ENCODE measurements around the gene MBD5. TPM values are rescaled to one million over a fixed set of nuclear protein-coding genes. Genes with fewer than 3 reads are reported as not detected.

Gene MBD5
- polyA plus RNA-seq, 3 donors = 2.9 to 8.1 (median 4.5) TPM

- no peak overlapping the region for H3K27ac ChIP-seq (ENCODE audit: low read depth, low read length)
Observed at GRCh38 chr2:148096012-148096411, 75.1 kb downstream of the MBD5 start.

GRCh38 chr2:148102641-148103040 is 81.8 kb downstream of the MBD5 start:
- 10 to 14% (median 11%) methylated on average over 1 of the region's 1 CpG for WGBS, 3 donors
- no peak overlapping the region for H3K27ac ChIP-seq (ENCODE audit: low read depth, low read length)

- no peak overlapping the region for H3K27ac ChIP-seq (ENCODE audit: low read depth, low read length)
Observed at GRCh38 chr2:148103946-148104345, 83.1 kb downstream of the MBD5 start.

- no peak overlapping the region for H3K27ac ChIP-seq (ENCODE audit: low read depth, low read length)
Observed at GRCh38 chr2:148106331-148106730, 85.4 kb downstream of the MBD5 start.

- no peak overlapping the region for H3K27ac ChIP-seq (ENCODE audit: low read depth, low read length)
- 91 to 95% (median 93%) methylated on average over 5 of the region's 5 CpGs for WGBS, 3 donors
Observed at GRCh38 chr2:148108385-148108784, 87.5 kb downstream of the MBD5 start.

GRCh38 chr2:148110184-148110583 is 89.3 kb downstream of the MBD5 start:
- H3K27ac ChIP-seq (ENCODE audit: low read depth, low read length) = no peak overlapping the region
- 67 to 78% (median 69%) methylated on average over 1 of the region's 1 CpG for WGBS, 3 donors

- H3K27ac ChIP-seq (ENCODE audit: low read depth, low read length) = no peak overlapping the region
Observed at GRCh38 chr2:148122788-148123187, 101.9 kb downstream of the MBD5 start.

- WGBS, 3 donors = 94 to 97% (median 95%) methylated on average over 2 of the region's 2 CpGs
- no peak overlapping the region for H3K27ac ChIP-seq (ENCODE audit: low read depth, low read length)
Observed at GRCh38 chr2:148124271-148124670, 103.4 kb downstream of the MBD5 start.

- H3K27ac ChIP-seq (ENCODE audit: low read depth, low read length) = no peak overlapping the region
- 38 to 72% (median 70%) methylated on average over 3 of the region's 3 CpGs for WGBS, 3 donors
Observed at GRCh38 chr2:148130581-148130980, 109.7 kb downstream of the MBD5 start.

- WGBS, 3 donors = 70 to 83% (median 78%) methylated on average over 1 of the region's 1 CpG
- H3K27ac ChIP-seq (ENCODE audit: low read depth, low read length) = no peak overlapping the region
Observed at GRCh38 chr2:148132412-148132811, 111.5 kb downstream of the MBD5 start.

- no peak overlapping the region for H3K27ac ChIP-seq (ENCODE audit: low read depth, low read length)
- 93 to 98% (median 93%) methylated on average over 3 of the region's 3 CpGs for WGBS, 3 donors
Observed at GRCh38 chr2:148135705-148136104, 114.8 kb downstream of the MBD5 start.

GRCh38 chr2:148136441-148136840 is 115.5 kb downstream of the MBD5 start:
- WGBS, 3 donors = 77 to 94% (median 93%) methylated on average over 1 of the region's 1 CpG
- H3K27ac ChIP-seq (ENCODE audit: low read depth, low read length) = no peak overlapping the region

- H3K27ac ChIP-seq (ENCODE audit: low read depth, low read length) = no peak overlapping the region
- 78 to 90% (median 79%) methylated on average over 2 of the region's 2 CpGs for WGBS, 3 donors
Observed at GRCh38 chr2:148161909-148162435, 141.1 kb downstream of the MBD5 start.

GRCh38 chr2:148162871-148163270 is 142.0 kb downstream of the MBD5 start:
- H3K27ac ChIP-seq (ENCODE audit: low read depth, low read length) = no peak overlapping the region

- 91 to 99% (median 91%) methylated on average over 1 of the region's 1 CpG for WGBS, 3 donors
- H3K27ac ChIP-seq (ENCODE audit: low read depth, low read length) = no peak overlapping the region
Observed at GRCh38 chr2:148165975-148166374, 145.1 kb downstream of the MBD5 start.

- no peak overlapping the region for H3K27ac ChIP-seq (ENCODE audit: low read depth, low read length)
Observed at GRCh38 chr2:148167241-148167766, 146.4 kb downstream of the MBD5 start.

- H3K27ac ChIP-seq (ENCODE audit: low read depth, low read length) = no peak overlapping the region
- WGBS, 3 donors = 90 to 95% (median 93%) methylated on average over 1 of the region's 1 CpG
Observed at GRCh38 chr2:148167855-148168254, 147.0 kb downstream of the MBD5 start.

- no peak overlapping the region for H3K27ac ChIP-seq (ENCODE audit: low read depth, low read length)
- 96 to 98% (median 97%) methylated on average over 6 of the region's 6 CpGs for WGBS, 3 donors
Observed at GRCh38 chr2:148172131-148172753, 151.4 kb downstream of the MBD5 start.

GRCh38 chr2:148173168-148173567 is 152.3 kb downstream of the MBD5 start:
- WGBS, 3 donors = 98 to 100% (median 98%) methylated on average over 12 of the region's 12 CpGs
- no peak overlapping the region for H3K27ac ChIP-seq (ENCODE audit: low read depth, low read length)

- H3K27ac ChIP-seq (ENCODE audit: low read depth, low read length) = no peak overlapping the region
- 84 to 100% (median 94%) methylated on average over 1 of the region's 1 CpG for WGBS, 3 donors
Observed at GRCh38 chr2:148177559-148177958, 156.7 kb downstream of the MBD5 start.

GRCh38 chr2:148179724-148180123 is 158.8 kb downstream of the MBD5 start:
- no peak overlapping the region for H3K27ac ChIP-seq (ENCODE audit: low read depth, low read length)
- 92 to 97% (median 92%) methylated on average over 1 of the region's 1 CpG for WGBS, 3 donors

Data from adipose tissue (tissue), 3 donors.